GM10266 (cell line): Measurements from ENCODE around the gene SLC12A9.

Source experiments
- DNase-seq: peaks from one replicate; pipeline ENCODE4 v3.0.0; 2012; ENCODE audit errors: extremely low spot score
- TF ChIP-seq, protein P1 (sequence below): IDR thresholded peaks from 2 replicates; pipeline ENCODE4 v1.5.1; 2012; ENCODE audit warnings: mild to moderate bottlenecking, low read depth; ENCODE audit not compliant: control insufficient read depth, insufficient read depth; ENCODE audit errors: missing control alignments

The SLC12A9 gene

DNA sequence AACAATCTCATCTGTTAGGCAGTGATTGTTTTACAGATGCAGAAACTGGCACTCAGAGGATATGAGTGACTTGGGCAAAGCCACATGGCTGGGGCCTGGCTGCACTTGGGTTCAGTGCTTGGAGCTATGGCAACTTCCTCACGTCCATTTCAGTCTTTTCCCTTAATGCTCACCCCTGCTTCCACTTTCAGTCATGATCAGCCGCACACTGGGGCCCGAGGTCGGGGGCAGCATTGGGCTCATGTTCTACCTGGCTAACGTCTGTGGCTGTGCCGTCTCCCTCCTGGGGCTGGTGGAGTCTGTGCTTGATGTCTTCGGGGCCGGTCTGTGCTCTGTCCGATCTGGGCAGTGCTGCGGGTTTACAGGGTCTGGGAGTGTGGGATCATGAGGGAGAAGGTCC, 3.0 kb downstream of the SLC12A9 start:
- no peak for DNase-seq
- TF ChIP-seq, protein P1, sequence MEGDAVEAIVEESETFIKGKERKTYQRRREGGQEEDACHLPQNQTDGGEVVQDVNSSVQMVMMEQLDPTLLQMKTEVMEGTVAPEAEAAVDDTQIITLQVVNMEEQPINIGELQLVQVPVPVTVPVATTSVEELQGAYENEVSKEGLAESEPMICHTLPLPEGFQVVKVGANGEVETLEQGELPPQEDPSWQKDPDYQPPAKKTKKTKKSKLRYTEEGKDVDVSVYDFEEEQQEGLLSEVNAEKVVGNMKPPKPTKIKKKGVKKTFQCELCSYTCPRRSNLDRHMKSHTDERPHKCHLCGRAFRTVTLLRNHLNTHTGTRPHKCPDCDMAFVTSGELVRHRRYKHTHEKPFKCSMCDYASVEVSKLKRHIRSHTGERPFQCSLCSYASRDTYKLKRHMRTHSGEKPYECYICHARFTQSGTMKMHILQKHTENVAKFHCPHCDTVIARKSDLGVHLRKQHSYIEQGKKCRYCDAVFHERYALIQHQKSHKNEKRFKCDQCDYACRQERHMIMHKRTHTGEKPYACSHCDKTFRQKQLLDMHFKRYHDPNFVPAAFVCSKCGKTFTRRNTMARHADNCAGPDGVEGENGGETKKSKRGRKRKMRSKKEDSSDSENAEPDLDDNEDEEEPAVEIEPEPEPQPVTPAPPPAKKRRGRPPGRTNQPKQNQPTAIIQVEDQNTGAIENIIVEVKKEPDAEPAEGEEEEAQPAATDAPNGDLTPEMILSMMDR: no peak

DNA sequence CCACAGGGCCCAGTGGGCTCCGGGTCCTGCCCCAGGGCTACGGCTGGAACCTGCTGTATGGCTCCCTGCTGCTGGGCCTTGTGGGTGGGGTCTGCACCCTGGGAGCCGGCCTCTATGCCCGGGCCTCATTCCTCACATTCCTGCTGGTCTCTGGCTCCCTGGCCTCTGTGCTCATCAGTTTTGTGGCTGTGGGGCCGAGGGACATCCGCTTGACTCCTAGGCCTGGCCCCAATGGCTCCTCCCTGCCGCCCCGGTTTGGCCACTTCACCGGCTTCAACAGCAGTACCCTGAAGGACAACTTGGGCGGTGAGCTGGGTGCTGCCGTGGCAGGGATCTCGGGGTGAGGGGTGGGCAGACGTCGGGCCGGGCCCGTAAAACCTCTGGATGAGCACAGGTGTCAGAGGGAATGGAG, 4.4 kb downstream of the SLC12A9 start:
- DNase-seq: no peak
- TF ChIP-seq, protein P1: no peak

DNA sequence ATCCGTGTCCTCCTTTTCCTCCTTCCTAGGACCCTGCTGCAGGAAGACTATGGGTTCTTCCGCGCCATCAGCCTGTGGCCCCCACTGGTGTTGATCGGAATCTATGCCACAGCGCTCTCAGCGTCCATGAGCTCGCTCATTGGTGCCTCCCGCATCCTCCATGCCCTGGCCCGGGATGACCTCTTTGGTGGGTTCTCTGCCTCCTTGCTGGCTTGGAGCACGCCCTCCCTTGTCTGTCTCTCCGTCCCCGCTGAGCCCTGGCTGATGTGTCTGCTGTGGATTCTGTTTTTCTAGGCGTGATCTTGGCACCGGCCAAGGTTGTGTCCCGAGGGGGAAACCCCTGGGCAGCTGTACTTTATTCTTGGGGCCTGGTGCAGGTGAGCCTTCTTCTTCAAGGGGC, 7.3 kb downstream of the SLC12A9 start:
- TF ChIP-seq, protein P1: no peak
- no peak for DNase-seq

DNA sequence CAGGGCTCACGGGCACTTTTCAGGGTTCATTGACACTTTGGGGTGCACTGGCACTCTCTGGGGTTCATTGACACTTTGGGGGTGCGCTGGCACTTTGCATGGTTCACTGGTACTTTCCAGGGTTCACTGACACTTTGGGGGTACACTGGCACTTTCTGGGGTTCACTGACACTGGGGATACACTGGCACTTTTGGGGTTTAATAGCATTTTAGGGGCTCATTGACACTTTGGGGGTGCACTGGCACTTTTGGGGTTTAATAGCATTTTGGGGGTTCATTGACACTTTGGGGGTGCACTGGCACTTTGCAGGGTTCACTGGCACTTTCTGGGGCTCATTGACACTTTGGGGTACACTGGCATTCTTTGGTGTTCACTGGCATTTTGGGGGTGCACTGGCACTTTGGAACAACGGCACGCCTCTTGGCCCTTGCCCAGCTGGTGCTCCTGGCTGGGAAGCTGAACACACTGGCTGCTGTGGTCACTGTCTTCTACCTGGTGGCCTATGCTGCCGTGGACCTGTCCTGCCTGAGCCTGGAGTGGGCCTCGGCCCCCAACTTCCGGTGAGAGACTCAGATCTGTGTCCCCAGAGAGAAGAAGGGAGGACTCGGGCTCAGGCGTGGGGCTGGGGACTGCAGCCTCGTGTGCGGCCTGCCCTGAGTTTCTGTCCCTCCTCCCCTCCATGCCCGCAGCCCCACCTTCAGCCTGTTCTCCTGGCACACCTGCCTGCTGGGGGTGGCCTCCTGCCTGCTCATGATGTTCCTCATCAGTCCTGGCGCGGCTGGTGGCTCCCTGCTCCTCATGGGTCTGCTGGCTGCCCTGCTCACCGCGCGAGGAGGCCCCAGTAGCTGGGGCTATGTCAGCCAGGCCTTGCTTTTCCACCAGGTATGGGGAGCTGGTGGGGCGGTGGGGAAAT, 8.4 kb downstream of the SLC12A9 start:
- TF ChIP-seq, protein P1: no peak
- DNase-seq: no peak

DNA sequence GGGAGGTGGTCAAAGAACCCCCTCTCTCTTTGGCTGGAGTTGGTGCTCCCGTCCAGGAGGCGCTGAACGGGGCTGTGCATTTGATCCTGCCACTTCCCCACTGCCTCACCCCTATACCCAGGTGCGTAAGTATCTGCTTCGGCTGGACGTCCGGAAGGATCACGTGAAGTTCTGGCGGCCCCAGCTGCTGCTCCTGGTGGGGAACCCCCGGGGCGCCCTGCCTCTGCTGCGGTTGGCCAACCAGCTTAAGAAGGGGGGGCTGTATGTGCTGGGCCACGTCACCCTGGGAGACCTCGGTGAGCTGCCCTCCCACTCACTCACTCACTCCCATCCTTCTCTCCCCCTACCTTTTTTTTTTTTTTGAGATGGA, 9.1 kb downstream of the SLC12A9 start:
- TF ChIP-seq, protein P1: no peak

DNA sequence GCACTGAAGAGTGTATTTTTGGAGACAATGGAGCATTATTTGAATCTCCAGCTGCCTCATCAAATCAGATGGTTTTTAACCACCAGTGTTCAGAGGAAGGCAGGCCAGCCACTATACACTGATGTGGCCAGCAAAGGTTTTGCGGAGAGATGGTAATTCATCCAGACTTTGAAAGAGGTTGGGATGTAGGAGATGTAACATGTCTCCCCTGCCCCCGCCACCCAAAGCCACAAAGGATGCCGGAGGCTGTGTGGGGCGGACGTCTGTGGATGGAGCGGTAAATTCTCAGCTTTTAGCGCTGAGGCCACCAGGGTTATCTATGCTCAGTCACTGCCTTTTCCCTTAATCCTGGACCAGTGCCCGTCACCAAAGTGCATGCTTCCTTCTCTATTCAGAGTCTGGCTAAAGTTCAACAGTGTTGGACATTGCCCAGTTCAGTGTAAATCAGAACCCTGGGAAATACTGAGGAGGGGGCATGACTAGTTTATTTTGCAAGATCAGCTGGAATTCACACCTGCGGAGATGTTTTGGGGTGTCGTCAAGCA, 11.0 kb downstream of the SLC12A9 start:
- no peak for DNase-seq
- TF ChIP-seq, protein P1: no peak

More for the DNA sequence above, 9.1 kb downstream of the SLC12A9 start:
- no peak for DNase-seq

DNA sequence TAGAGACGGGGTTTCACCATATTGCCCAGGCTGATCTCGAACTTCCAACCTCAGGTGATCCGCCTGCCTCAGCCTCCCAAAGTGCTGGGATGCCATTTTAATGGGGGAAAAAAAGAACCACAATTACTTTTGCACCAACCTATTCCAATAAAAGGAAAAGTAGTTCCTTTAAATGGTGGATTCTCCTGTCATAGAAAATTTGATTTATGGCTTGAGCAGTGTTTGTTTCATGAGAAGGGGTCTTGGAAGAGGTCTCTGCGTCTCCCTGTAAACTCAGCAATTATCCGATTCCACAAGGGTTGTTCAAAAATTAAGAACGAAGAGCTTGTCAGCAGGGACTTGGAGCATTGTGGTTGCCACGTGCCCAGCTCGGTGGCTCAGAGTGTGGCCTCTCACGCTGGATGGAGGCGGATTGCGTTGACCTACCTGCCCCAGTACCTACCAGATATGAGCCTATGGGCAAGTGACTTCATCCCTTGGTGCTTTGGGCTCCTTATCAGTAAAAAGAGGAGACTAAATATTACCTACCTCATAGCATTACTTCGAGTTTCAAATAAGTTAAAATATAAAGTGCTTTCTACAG, 11.8 kb downstream of the SLC12A9 start:
- TF ChIP-seq, protein P1: no peak

More for the DNA sequence above, 11.8 kb downstream of the SLC12A9 start:
- DNase-seq: no peak
